HCT116 (cell line): ENCODE data around the gene DSTYK.

Source experiments
- EGR1 ChIP-seq: IDR thresholded peaks from 2 replicates; pipeline ENCODE4 v1.6.1; 2012; ENCODE audit warnings: low read depth
- EZH2 ChIP-seq: fragments of 200-600 bp; sonication (generic); IDR thresholded peaks from 2 replicates; pipeline ENCODE4 v1.6.1; 2017; ENCODE audit warnings: antibody characterized with exemption, mixed run types
- RAD21 ChIP-seq: IDR thresholded peaks from 2 replicates; pipeline ENCODE4 v1.6.1; 2012; ENCODE audit warnings: low read depth, mild to moderate bottlenecking
- REST ChIP-seq: IDR thresholded peaks from 2 replicates; pipeline ENCODE4 v1.6.1; 2012; ENCODE audit warnings: low read depth
- ZFX ChIP-seq: fragments of 450-650 bp; IDR thresholded peaks from 2 replicates; pipeline ENCODE4 v1.6.1; 2017
- TF ChIP-seq, protein P1 (sequence below), 3 experiments: fragments of 200-600 bp in 1 of 3; sonication (generic) in 1 of 3; IDR thresholded peaks in 2 of 3; conservative IDR thresholded peaks in 1 of 3; 2 replicates each; pipeline ENCODE4 v1.5.1; 2012 to 2017; ENCODE audit warnings: low read depth in 2 of 3, low read length in 2 of 3, antibody characterized with exemption in 1 of 3, borderline replicate concordance in 1 of 3, control low read depth in 1 of 3, mild to moderate bottlenecking in 1 of 3, mixed read lengths in 1 of 3, mixed run types in 1 of 3, moderate library complexity in 1 of 3; ENCODE audit not compliant: insufficient read depth in 1 of 3

- TF ChIP-seq, protein P1, sequence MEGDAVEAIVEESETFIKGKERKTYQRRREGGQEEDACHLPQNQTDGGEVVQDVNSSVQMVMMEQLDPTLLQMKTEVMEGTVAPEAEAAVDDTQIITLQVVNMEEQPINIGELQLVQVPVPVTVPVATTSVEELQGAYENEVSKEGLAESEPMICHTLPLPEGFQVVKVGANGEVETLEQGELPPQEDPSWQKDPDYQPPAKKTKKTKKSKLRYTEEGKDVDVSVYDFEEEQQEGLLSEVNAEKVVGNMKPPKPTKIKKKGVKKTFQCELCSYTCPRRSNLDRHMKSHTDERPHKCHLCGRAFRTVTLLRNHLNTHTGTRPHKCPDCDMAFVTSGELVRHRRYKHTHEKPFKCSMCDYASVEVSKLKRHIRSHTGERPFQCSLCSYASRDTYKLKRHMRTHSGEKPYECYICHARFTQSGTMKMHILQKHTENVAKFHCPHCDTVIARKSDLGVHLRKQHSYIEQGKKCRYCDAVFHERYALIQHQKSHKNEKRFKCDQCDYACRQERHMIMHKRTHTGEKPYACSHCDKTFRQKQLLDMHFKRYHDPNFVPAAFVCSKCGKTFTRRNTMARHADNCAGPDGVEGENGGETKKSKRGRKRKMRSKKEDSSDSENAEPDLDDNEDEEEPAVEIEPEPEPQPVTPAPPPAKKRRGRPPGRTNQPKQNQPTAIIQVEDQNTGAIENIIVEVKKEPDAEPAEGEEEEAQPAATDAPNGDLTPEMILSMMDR (IDR thresholded peaks at IDR 0.05 in 2 of 3, conservative IDR thresholded peaks at IDR 0.05 in 1 of 3; ENCODE audit: borderline replicate concordance in 1 of 3, insufficient read depth in 1 of 3, low read depth in 2 of 3, low read length in 2 of 3): no peak
- TF ChIP-seq ZFX (peak; percentile 83), REST (no peak), EZH2 (no peak), RAD21 (peak; percentile 40), EGR1 (peak; percentile 99)
Measured at GRCh38 chr1:205211169-205211838, at the start of gene DSTYK.
